GM12865 (cell line): ENCODE measurements around the gene MAS1.
A peak's percentile ranks its signal among the peaks of the same experiment; 100 is the strongest.

ENCODE experiments used
- DNase-seq: peaks from one replicate; pipeline ENCODE4 v3.0.0; 2010; ENCODE audit warnings: low read depth
- H3K4me3 ChIP-seq: 2 replicates; pipeline ENCODE4 v1.5.1; 2011; ENCODE audit warnings: mild to moderate bottlenecking, low read depth, low read length, control low read depth
- CTCF ChIP-seq: IDR thresholded peaks from 2 replicates; pipeline ENCODE4 v1.5.1; 2011; ENCODE audit warnings: low read length, control low read depth, low read depth, inconsistent platforms; ENCODE audit not compliant: insufficient read depth; ENCODE audit errors: missing control alignments

Gene MAS1

GRCh38 chr6:159871241-159871640 is 19.5 kb upstream of the MAS1 start:
- no peak for DNase-seq
- no peak overlapping the region for H3K4me3 ChIP-seq

GRCh38 chr6:159871906-159872305 is 18.9 kb upstream of the MAS1 start:
- no peak for TF ChIP-seq CTCF
- no peak overlapping the region for H3K4me3 ChIP-seq
- no peak for DNase-seq

More at GRCh38 chr6:159871241-159871640, 19.5 kb upstream of the MAS1 start:
- no peak for TF ChIP-seq CTCF

GRCh38 chr6:159874435-159874834 is 16.4 kb upstream of the MAS1 start:
- H3K4me3 ChIP-seq, result no peak overlapping the region
- TF ChIP-seq CTCF, result no peak
- DNase-seq, result no peak

- TF ChIP-seq CTCF, result no peak
- peak; percentile 56 for DNase-seq
- H3K4me3 ChIP-seq, result no peak overlapping the region
Observed at GRCh38 chr6:159875194-159875593, 15.6 kb upstream of the MAS1 start.

GRCh38 chr6:159876242-159876641 is 14.5 kb upstream of the MAS1 start:
- DNase-seq, result no peak
- no peak for TF ChIP-seq CTCF
- no peak overlapping the region for H3K4me3 ChIP-seq

- no peak overlapping the region for H3K4me3 ChIP-seq
- no peak for TF ChIP-seq CTCF
- DNase-seq, result no peak
Observed at GRCh38 chr6:159877256-159877808, 13.5 kb upstream of the MAS1 start.

- DNase-seq, result no peak
- H3K4me3 ChIP-seq, result no peak overlapping the region
- TF ChIP-seq CTCF, result no peak
Observed at GRCh38 chr6:159878341-159878740, 12.4 kb upstream of the MAS1 start.
